HG02970 (cell line): ENCODE data around the gene EBF4.
"Not testable (repeated sequence)": the region's sequence is repeated elsewhere in the genome, so short reads cannot be mapped to it uniquely, and the experiment has no call there.

Experiments used
- ATAC-seq: cut with Tn5 transposase; IDR thresholded peaks from one replicate; pipeline ENCODE4 v1.9.1; 2021; ENCODE audit warnings: mild to moderate bottlenecking, moderate library complexity, moderate number of reproducible peaks; ENCODE audit not compliant: unreplicated experiment, low FRiP score

Gene EBF4

DNA sequence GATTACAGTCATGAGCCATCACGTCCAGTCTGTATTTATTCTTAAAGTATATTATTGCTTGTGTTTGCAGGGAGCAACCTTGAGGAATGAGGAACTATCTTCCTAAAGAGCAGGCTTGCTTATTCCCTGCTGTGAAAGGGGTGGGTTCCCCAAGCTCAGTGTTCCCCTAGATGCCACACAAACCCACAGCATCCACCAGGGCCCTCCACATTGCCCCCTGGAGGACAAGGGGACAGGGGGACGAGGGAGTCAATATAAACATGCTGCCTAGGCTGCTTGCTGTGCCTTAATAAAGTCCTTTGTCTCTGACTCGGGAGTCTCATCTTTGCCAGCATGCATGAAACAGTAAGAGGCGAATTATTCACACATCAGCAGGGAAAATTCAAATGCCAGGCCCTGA, 20.6 kb upstream of the EBF4 start:
- no peak for ATAC-seq

DNA sequence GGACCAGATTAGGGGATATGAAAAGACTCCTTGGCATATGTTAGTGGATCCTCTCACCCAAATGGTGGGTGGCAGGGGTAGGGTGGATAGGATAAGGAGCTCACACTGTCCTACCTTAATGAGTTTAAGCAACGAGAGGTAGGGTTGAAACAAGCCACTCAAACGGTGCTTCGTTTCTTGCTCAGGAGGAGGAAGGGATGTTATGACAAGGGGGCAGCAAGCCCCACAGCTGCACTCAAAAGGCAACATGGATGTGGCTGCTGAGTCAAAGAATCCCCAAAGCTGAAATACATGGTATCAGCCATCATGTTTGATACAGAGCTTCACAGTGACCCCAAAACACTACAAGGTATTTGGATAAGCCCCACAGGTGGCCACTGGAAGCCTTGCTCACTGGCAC, 20.1 kb upstream of the EBF4 start:
- ATAC-seq: no peak

- no peak for ATAC-seq
Measured at GRCh38 chr20:2673453-2673852, 19.1 kb upstream of the EBF4 start.

- ATAC-seq: no peak
Measured at GRCh38 chr20:2680046-2680445, 12.5 kb upstream of the EBF4 start.

GRCh38 chr20:2682040-2682439, 10.5 kb upstream of the EBF4 start:
- not testable (repeated sequence) for ATAC-seq

GRCh38 chr20:2684817-2685216, 7.8 kb upstream of the EBF4 start:
- ATAC-seq: not testable (repeated sequence)

DNA sequence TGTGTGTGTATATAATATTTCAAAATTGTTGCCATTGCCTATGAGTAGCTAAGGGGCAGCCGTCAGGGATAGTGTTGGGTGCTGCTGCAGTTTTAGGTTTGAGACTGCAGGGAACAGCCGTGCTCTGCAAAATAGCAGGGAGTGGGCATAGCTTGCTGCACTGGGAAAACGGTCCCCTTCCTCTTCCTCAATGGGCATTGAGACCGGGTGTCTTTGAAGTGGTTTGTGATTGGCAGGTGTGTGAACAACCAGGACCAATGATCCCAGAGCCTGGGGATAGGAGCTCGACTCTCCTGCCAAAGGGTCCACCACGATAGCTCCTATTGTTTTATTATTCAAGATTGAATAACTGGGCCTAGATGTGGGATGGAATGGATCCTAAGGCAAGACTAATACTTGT, 5.1 kb upstream of the EBF4 start:
- no peak for ATAC-seq

DNA sequence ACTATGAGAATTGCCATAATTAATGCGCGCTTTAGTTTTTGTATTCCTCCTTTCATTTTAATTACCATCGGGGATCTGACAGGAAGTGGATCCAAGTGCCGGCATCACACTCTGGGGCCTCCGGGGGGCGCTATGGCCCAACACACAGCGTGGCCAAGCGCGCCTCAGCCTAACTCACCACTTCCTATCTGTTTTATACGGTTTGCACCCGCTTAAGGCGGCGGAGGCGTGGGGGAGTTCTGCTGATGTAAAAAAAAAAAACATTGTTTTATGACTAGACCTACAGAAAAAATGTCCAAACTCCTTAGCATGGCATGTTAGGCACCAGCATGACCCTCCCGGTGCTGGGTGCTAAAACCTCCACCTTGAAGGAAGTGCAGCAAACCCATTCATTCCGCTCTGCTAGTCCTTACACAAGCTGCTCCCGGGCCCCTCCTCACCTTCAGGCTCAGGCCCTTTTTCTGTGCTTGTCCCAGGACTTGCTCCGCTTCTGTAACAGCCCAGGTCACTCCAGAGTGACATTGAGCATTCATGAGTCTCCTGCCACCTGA, 4.5 kb upstream of the EBF4 start:
- no peak for ATAC-seq

DNA sequence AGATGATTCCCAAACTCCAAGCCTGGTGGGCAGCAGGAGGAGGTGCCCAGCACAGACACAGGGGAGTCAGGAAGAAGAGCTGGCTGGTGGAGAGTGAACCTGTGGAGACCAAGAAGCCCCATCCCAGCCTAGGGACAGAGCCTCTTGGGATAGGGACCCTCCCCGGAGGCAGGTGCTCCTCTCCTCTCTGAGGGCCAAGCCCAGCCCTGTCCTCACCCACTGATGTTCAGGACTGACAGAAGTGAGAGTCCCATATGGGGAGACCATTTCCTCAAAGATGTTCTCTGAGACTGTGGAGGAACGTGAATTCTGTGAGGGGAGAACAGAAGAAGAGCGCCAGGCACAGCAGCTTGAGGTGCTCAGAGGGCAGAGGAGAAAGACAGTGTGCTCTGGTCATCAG, 2.4 kb upstream of the EBF4 start:
- no peak for ATAC-seq

DNA sequence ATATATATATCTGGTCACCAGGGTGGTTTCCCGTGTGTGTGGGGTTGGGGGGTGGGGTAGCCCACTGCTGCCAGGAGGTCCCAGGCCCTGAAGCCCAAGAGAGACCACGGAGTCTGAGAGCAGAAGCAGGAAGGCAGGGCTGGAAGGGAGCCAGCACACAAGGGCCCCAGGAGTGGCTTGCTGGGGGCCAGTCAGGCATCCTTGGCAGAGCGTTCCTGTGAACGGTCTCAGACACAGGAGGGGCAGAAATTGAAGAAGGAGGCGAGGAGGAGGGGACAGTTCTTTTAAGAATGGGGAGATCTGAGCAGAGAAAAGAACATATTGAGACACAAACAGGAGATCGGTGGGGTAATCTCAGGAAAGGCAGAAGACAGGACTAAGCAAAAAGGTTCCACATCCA, 1.9 kb upstream of the EBF4 start:
- ATAC-seq: no peak

DNA sequence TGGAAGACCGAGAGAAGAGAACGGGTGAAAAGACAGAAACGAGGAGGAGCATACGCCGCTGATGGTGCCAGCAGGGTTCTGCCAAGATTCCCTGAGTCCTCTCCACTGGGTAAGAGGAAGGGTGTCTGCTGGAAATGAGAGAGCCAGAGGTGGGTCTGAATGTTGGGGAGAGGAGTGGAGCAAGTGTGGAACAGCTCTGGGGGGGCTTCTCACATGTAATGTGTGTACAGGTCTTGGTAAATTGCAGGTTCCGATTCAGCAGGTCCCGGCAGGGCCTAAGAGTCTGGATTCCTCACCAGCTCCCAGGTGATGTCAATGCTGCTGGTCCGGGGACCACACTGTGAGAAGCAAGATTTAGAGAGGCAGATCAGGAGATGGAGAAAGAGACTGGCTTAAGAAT, 1.5 kb upstream of the EBF4 start:
- ATAC-seq: no peak

DNA sequence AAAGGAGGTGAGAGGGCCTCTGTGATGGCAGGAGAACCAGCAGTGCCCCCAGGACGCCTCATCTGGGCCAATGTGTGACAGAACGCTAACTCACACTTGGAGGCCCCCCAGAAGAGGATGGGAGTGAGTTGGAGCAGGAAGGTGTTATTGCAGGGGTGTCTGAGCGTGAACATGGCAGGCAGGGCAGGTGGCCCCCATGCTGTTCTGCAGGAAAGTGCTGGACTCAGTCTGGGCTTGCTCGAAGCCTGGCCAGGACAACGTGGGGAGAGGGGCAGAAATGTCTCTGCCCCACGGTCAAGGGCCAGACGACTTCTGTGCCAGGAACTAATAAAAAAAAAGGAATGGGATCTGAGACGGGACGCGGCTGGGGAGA, 931 bp upstream of the EBF4 start:
- no peak for ATAC-seq

DNA sequence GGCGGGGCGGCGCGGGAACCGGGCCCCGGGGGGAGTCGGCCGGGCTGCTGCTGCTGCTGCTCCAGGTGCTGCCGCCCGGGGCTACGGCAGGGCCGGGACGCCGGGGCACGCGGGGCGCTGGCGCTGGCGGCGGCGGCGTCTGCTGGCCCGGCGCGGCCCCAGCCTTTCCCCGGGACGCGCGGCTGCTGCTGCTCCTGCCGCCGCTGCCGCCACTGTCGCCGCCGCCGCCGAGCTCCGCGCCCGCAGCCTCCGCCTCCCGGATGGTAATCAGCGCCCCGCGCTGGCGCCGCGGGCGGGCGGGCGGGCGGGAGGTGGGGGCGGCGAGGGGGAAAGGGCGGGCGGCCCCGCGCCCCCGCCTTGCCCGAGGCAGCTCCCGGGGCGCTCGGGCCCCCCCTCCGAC, 306 bp downstream of the EBF4 start:
- ATAC-seq: no peak

- ATAC-seq: no peak
Measured at GRCh38 chr20:2693286-2694007, 867 bp downstream of the EBF4 start.

DNA sequence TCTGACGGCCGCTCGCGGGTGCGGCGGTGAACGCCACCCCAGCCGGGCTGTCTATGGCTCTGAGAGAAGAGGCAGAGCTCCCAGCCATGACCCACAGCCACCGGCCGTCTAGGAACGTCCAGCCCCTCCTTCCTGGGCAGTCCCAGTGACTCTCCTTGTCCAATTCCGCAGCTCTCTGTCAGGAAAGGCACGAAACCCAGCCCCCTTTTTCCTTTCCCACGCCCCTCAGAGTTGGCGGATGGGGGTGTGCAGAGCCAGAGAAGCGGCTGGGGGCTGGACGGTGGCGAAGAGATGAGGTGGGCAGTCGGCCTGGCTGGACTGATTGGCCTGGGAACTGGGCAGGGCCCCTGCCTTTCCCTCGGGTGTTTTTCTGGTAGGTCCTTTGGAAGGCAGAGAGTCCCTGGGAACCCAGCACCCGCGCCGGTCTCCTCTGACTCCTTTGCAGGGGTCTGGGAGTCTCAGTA, 1.5 kb downstream of the EBF4 start:
- ATAC-seq: no peak

DNA sequence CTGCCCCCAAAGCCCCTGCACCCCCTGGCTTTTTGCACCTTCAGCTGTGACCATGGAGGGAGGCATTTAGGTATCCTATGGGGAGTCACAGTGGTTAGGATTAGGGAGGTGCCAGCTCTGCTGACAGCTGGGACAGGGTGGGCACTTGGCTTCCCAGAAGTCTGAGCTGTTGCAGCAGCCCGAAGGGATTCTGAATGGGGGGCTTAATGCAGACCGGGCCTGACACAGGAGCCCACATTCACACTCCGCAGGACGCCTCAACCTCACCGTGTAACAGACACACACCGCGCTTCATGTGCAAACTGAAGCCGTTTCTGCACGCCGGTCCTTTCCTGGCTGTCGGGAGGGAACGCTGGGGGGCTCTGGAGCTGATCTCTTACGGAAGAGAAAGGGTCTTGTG, 1.9 kb downstream of the EBF4 start:
- no peak for ATAC-seq

- no peak for ATAC-seq
Measured at GRCh38 chr20:2695206-2695983, 2.8 kb downstream of the EBF4 start.

- not testable (repeated sequence) for ATAC-seq
Measured at GRCh38 chr20:2695984-2696525, 3.5 kb downstream of the EBF4 start.

DNA sequence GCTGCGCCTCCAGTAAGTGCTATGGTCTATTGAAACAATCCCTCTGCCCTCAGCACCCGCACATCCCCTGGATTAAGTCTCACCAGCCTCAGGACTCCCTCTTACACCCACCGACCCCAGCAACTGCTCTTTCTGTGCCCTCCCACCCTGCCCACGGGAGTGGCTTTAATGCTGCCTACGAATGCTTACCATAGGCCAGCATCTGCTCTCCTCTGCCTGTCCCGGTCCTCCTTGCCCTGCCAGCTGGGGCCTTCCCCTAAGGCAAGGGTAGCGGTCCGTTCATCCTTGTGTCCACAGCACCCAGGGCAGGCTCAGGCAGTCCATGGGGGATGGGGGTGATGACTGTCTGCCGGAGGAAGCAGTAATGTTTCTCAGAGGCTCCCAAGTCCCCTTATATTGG, 4.1 kb downstream of the EBF4 start:
- no peak for ATAC-seq

DNA sequence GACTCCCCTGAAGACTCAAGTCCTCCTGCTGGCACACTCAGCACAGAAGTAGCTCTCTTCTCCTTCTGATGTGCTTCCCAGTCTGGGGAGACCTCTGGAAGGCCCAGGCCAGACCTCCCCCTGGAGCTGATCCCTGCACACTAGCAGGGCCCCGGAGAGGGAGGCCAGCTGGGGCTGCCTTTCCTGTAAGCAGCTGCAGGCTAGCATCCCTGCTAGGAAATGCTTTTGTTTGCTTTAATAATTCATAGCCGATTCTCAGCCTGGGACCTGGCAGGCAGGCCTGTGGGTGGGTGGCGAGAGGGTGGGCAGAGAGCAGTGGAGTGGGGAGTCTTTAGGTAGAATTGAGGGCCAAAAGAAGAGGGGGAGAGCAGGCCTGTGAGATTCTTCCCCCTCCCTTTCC, 5.2 kb downstream of the EBF4 start:
- no peak for ATAC-seq

GRCh38 chr20:2698186-2698817, 5.7 kb downstream of the EBF4 start:
- ATAC-seq: no peak
